A549 (cell line): ENCODE data around the gene KPTN.

Source experiments
- CBX2 ChIP-seq: fragments of 200-600 bp; sonication (generic); IDR thresholded peaks from 2 replicates; pipeline ENCODE4 v1.6.1; 2016; ENCODE audit warnings: low read depth, mild to moderate bottlenecking, borderline replicate concordance
- CTCF ChIP-seq: fragments of >200 bp; sonication (Bioruptor Twin); formaldehyde crosslinking; IDR thresholded peaks from 3 replicates; pipeline ENCODE4 v1.5.1; 2016
- EHMT2 ChIP-seq: fragments of 200-600 bp; sonication (generic); IDR thresholded peaks from 2 replicates; pipeline ENCODE4 v1.6.1; 2016; ENCODE audit warnings: antibody characterized with exemption, low read depth, mild to moderate bottlenecking, moderate library complexity
- EP300 ChIP-seq, 2 experiments: fragments of >200 bp; sonication (Bioruptor Twin); formaldehyde crosslinking; IDR thresholded peaks; 2 replicates in 1 of 2; 3 replicates in 1 of 2; pipeline ENCODE4 v1.6.1; 2016 to 2017
- POLR2A ChIP-seq: IDR thresholded peaks from 2 replicates; pipeline ENCODE4 v1.6.1; 2012; ENCODE audit warnings: mild to moderate bottlenecking, low read length
- RAD21 ChIP-seq, 2 experiments: fragments of >200 bp in 1 of 2; sonication (Bioruptor Twin) in 1 of 2; formaldehyde crosslinking in 1 of 2; IDR thresholded peaks in 1 of 2; conservative IDR thresholded peaks in 1 of 2; 2 replicates in 1 of 2; 3 replicates in 1 of 2; pipeline ENCODE4 v1.6.1; 2012 to 2018; ENCODE audit warnings: inconsistent platforms in 1 of 2
- RCOR1 ChIP-seq: fragments of 150-350 bp; IDR thresholded peaks from 2 replicates; pipeline ENCODE4 v1.6.1; 2014; ENCODE audit warnings: antibody characterized with exemption, low read length, low read depth
- REST ChIP-seq: fragments of 200-600 bp; sonication (generic); IDR thresholded peaks from 2 replicates; pipeline ENCODE4 v1.6.1; 2016; ENCODE audit warnings: antibody characterized with exemption, mild to moderate bottlenecking, moderate library complexity
- TP53 ChIP-seq: fragments of 250-450 bp; sonication (Bioruptor Pico); IDR thresholded peaks from 2 replicates; pipeline ENCODE4 v1.5.0; 2021; ENCODE audit warnings: mild to moderate bottlenecking, moderate library complexity
- USF2 ChIP-seq: fragments of 450-650 bp; IDR thresholded peaks from 2 replicates; pipeline ENCODE4 v1.6.1; 2014; ENCODE audit warnings: antibody characterized with exemption

- no peak for TF ChIP-seq RAD21 (conservative IDR thresholded peaks at IDR 0.05 in 1 of 2, IDR thresholded peaks at IDR 0.05 in 1 of 2)
- TF ChIP-seq POLR2A: no peak
- no peak for TF ChIP-seq CTCF
- TF ChIP-seq TP53 (CRISPR knock-in tag): no peak
- no peak for TF ChIP-seq RCOR1
- TF ChIP-seq EP300 (IDR thresholded peaks at IDR 0.05): no peak
- TF ChIP-seq USF2: no peak
- no peak for TF ChIP-seq EHMT2
- no peak for TF ChIP-seq REST
- no peak for TF ChIP-seq CBX2
Observed at GRCh38 chr19:47485210-47485609, 1.2 kb upstream of the KPTN start.
